GM21723 (cell line): ENCODE measurements around the gene MCTP1.

Experiments
- ATAC-seq: cut with Tn5 transposase; IDR thresholded peaks from one replicate; pipeline ENCODE4 v1.9.1; 2021; ENCODE audit warnings: mild to moderate bottlenecking, moderate library complexity; ENCODE audit not compliant: unreplicated experiment

MCTP1 gene

GRCh38 chr5:95130941-95131340, 154.0 kb downstream of the MCTP1 start:
- ATAC-seq, result no peak

- ATAC-seq, result no peak
Measured at GRCh38 chr5:95124731-95125130, 160.2 kb downstream of the MCTP1 start.

- no peak for ATAC-seq
Measured at GRCh38 chr5:95124101-95124500, 160.8 kb downstream of the MCTP1 start.

GRCh38 chr5:95114902-95115301, 170.0 kb downstream of the MCTP1 start:
- no peak for ATAC-seq

GRCh38 chr5:95114305-95114704, 170.6 kb downstream of the MCTP1 start:
- ATAC-seq, result no peak

GRCh38 chr5:95113489-95113888, 171.4 kb downstream of the MCTP1 start:
- no peak for ATAC-seq

DNA sequence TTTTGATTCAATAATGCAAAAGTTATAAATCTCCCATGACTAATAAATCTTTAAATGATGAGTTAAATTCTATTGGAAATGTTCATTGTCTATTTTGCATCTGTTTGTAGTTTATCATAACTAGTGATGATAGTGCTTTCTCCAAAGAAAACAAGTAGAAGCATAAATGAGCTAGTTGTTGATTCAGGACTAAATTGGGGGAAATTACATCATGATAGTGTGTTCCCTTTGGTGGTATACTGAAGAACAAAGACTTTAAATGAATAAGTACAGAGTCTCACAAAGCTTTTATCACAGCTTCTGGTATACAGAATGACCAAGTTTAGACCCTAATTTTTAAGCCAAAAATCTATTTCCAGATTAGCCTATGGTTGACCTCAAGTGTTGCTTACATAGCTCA, 173.8 kb downstream of the MCTP1 start:
- ATAC-seq, result no peak

DNA sequence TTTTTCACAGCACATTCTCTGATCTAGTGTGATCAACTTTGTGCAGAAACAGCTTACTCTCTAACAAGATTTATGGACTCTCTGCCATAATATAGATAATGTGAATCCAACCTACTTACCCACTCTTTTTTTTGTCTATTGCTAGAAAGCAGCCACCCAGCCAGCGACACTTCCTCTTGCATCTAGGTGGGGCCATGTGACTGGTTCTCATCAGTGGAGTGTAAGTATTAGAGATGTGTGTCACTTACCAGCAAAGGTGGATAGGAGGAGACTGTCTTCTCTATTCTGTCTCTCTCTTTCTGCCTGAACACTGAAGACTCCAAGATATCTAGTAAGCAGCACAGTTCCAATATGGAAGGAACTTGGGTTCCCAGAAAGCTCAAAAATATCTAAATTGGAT, 174.8 kb downstream of the MCTP1 start:
- no peak for ATAC-seq

DNA sequence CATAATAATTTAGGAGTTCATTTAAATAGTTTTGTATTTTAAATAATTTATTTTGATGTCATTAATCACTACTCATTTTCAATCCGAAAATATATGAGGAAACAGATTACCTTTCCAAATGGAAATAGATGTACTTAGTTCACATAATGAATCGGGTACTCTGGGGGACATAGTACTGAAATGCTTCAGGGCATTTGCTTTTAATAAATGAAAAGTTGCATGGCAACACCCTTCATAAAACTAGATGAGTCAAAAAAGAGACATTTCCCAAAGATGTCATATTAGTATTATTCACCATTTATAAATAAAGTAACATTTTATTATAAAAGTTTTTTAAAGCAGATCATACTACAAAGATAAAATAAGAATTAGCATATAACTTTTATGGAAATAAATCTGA, 177.8 kb downstream of the MCTP1 start:
- no peak for ATAC-seq

- ATAC-seq, result no peak
Measured at GRCh38 chr5:95105638-95106037, 179.3 kb downstream of the MCTP1 start.

DNA sequence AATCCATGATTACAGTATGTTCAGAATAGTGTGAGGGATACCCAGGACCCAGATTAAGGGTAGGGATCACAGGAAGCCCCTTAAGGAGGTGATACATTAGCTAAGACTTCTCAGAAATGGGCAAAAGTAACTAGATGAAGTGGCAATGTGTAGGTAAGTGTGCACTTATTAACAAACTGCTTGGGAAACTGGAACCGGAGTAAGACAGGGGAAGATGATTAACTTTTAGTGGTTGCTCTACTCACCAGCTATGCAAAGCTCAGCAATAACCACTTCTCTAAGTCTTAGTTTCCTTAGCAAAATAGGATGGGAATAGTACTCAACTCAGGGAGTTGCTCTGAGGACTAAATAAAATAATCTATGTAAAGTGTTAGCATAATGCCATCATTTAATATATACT, 182.2 kb downstream of the MCTP1 start:
- ATAC-seq, result peak; percentile 82

DNA sequence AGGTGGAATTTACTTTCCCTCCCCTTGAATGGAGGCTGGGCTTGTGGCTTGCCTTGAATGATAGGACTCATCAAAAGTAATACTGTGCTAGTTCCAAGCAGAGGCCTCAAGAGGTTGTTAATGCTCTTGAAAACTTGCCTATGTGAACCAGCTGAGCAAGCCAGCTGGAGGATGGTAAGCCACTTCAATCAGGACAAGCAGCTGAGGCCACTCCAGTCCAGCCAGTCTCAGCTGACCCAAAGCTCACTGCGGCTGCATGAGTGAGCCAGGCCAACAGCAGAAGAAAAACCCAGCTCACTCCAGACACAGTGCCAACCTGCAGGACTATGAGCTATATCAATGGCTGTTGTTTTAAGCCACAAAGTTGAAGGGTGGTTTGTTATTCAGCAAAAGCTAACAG, 182.8 kb downstream of the MCTP1 start:
- ATAC-seq, result no peak

- ATAC-seq, result no peak
Measured at GRCh38 chr5:95100551-95100950, 184.3 kb downstream of the MCTP1 start.

GRCh38 chr5:95098012-95098411, 186.9 kb downstream of the MCTP1 start:
- no peak for ATAC-seq

DNA sequence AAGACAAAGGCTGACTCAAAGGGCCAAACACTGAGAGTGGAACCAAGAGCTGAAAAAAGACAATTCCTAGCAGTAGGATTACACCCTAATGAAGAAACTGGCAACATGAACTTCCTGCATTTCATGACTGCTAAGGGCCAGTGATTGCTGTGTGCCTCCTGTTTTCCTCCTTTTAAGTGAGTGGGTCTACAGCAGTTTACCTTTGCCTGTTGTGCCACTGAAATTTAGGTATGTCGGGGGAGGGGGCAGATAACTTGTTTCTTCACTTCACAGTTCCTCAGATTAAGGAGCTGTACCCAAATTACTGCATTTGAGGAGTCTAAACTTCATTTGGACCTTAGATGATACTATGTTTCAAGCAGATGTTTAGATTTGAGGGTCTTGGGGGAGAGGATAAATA, 191.7 kb downstream of the MCTP1 start:
- ATAC-seq, result no peak

- ATAC-seq, result no peak
Measured at GRCh38 chr5:95090774-95091173, 194.1 kb downstream of the MCTP1 start.

GRCh38 chr5:95087816-95088317, 197.0 kb downstream of the MCTP1 start:
- ATAC-seq, result peak; percentile 76

DNA sequence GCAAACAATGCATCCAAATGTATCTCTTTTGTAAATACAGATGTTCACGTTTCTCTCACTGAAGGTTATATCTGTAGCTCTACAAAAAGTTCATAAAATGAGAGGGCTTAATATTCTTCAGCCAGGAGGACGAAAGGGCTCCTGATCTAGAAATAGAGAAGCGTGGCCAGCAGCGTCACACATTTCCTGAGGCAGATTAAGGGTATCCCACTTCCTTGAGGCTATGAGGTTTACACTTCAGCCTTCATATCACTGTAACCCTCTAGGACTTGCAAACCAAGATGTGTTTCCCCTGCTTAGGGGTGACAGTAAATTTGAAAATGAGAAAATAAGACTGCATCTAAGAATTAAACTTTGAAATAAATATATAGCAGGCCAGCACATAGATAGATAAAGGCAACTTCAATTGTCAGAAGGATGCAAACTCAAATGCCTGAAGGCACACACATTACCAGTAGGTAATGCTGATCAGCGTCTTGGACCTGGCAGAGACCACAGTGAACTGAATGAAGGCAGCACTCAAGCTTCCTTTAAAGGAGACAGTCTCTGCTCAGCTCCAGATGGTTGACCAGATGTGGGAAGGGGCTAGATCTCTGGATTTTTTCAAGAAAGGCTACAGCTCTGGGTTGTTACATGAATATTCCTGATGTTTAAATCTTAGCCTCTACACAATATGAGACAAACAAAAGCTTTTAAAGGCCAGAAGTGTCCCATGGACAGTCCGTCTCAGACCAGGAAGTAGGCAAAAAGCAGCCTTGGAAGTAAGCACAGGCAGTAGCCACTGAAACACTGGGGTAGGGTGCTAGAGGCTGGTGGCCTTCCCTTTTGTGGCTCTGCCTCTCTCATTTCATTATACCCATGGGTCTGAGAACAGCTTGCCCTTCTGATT, 197.7 kb downstream of the MCTP1 start:
- ATAC-seq, result peak; percentile 47

- no peak for ATAC-seq
Measured at GRCh38 chr5:95084757-95085156, 200.1 kb downstream of the MCTP1 start.

DNA sequence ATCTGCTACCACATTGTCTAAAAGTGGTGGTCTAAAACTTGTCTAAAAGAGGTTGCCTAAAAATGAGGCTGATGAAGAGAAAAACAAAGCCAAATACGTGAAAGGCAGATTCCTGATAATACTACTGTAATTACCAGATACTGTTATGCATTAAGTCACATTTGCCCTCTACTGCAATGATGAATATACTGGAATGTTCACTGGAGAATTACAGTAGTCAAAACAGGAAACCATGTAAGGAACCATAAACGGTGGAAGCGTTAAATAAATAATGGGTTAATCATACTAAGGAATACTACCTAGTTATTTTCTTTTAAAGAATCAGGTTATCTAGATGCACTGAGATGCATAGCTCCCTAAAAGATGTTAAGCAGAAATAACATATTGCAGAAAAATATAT, 201.3 kb downstream of the MCTP1 start:
- ATAC-seq, result no peak

GRCh38 chr5:95081982-95082381, 202.9 kb downstream of the MCTP1 start:
- peak; percentile 4 for ATAC-seq

DNA sequence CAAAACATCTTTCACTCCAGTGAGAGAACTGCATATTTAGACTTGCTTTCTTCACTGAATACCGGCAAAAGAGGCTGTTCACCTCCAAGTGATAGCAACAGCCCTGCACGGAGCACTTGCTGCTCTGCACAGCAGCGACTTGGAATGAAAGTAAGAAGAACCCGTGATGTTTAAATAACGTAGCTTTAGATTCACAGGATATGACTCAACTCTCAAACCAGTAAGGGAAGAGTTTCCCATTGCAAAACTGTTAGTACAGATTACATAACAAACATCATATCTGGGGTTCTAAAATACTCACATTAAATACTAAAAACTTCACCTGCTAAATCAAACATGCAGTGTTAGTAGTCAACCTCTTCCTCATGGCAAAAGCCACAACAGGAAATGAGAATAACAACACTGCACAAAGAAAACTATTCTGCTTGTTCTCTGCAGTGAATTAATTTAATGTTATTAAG, 203.4 kb downstream of the MCTP1 start:
- peak; percentile 93 for ATAC-seq

GRCh38 chr5:95080441-95080840, 204.5 kb downstream of the MCTP1 start:
- no peak for ATAC-seq
